Endothelial cell of hepatic sinusoid (primary cell): ENCODE data around the gene CDKAL1.

Experiments used
- in situ Hi-C: cut with HindIII; loops from 2 replicates; pipeline ENCODE4 v1.10.0; 2017; ENCODE audit warnings: low sequenced_read_pairs

Gene CDKAL1

DNA sequence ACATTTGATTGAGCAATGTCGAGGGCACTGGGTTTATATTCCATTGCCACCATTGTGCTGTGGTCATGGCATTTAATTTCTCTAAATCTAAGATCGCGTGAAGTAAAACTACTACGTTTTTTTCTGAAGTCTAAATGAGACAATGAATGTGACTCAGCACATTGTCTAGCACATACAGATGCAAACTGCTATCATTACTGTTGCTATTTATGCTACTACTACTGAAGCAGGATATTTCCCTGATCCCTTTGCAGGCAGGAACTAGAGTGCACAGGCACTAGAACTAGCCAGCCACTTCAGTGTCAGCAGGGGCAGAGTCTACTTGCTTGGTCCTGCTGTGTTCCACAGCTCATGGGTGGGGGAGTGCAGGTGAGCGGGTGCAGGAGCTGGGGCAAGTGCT lies 449.7 kb downstream of the CDKAL1 start:
- in situ Hi-C loops, result no loop called here

DNA sequence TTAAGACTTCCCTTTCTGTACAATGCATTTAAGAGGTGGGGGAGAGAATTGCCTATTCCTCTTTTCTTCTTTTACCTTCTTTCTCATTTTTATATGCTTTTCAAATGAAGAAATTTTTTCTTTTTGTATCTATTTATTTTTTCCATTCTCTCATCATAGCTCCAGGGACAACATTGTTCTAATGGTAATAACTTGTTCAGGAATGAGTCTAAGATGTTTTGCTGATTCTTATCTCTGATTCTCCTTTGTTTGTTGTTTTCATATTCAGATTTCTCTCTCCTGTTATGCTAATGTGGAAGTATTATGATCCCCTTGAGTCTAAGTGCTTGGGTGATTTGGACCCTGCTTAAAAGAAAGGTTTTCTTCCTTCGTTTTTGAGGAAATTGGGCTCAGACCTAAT lies 451.6 kb downstream of the CDKAL1 start:
- in situ Hi-C loops, result no loop called here

DNA sequence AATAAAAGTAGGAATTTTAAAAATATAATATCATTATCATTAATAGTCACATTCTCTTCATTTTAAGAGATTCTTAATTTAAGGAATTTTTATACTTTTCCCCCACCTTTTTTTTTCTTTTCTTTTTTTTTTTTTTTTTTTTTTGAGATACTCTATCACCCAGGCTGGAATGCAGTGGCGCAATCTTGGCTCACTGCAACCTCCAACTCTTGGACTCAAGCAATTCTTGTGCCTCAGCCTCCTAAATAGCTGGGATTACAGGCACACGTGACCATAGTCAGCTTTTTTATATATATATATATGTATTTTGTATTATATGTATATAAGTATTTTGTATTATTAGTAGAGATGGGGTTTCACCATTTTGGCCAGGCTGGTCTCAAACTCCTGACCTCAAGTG lies 457.7 kb downstream of the CDKAL1 start:
- in situ Hi-C loops, result no loop called here

DNA sequence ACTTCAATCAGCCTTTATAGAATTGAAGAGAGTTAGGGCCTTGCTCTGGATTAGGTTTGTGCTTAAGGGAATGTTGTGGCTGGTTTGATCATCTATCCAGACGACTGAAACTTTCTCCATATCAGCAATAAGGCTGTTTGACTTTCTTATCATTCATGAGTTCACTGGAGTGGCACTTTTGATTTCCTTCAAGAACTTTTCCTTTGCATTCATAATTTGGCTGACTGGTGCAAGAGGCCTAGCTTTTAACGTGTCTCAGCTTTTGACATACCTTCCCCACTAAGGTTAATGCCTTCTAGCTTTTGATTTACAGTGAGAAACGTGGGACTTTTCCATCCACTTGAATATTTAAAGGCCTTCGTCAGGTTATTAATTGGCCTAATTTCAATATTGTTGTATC lies 461.8 kb downstream of the CDKAL1 start:
- in situ Hi-C loops, result no loop called here

DNA sequence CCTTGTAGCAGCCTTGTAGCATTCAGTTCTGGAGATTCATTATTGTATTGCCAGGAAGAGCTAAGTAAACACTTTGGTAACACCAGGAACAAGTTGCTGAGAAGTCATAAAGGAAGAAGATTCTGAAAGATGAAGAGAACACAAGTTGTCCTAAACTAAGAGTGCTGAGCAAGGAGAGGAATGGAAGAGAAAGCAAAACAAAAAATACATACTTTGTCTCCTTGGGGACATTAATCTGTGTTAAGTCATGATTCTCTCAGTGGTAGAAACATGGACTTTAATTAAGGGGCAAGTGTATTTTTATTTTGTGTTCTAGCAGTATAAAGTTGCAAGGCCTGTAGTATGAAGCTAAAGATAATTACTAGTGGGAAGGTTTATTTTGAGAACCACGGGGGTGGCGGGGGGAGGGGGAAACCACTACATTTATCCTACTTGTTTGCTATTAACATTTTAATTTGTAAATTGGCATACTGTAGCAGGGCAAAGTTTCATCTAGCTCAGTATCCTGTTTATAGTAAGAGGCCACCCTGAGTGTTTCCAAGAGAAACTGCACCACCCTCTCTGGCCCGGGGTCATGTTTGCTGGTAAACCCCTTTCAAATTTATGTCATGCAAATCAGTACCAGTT lies 463.0 kb downstream of the CDKAL1 start:
- in situ Hi-C loops, result no loop called here

GRCh38 chr6:20997770-20998147 lies 463.5 kb downstream of the CDKAL1 start:
- in situ Hi-C loops, result no loop called here

GRCh38 chr6:20998748-20999448 lies 464.6 kb downstream of the CDKAL1 start:
- in situ Hi-C loops, result no loop called here

GRCh38 chr6:21000331-21000801 lies 466.1 kb downstream of the CDKAL1 start:
- in situ Hi-C loops, result no loop called here

DNA sequence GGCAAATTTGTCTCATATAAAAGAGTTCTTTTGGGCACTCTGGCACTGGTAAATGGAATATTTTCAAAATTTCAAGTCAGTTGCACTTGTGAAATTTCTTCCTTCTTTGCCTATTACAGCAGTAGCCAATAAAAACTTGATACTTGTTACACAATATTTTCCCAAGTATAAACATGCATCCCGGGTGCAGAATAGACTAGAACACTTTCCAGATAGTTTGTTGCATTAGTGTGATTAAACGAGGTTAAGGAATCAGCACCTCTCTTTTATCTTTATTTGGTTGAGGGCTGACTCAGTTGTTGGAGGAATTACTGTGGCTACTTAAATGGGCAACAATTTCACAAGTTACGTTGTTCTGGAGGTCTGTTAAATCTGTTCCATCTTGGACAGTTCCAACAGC lies 467.5 kb downstream of the CDKAL1 start:
- in situ Hi-C loops, result no loop called here

DNA sequence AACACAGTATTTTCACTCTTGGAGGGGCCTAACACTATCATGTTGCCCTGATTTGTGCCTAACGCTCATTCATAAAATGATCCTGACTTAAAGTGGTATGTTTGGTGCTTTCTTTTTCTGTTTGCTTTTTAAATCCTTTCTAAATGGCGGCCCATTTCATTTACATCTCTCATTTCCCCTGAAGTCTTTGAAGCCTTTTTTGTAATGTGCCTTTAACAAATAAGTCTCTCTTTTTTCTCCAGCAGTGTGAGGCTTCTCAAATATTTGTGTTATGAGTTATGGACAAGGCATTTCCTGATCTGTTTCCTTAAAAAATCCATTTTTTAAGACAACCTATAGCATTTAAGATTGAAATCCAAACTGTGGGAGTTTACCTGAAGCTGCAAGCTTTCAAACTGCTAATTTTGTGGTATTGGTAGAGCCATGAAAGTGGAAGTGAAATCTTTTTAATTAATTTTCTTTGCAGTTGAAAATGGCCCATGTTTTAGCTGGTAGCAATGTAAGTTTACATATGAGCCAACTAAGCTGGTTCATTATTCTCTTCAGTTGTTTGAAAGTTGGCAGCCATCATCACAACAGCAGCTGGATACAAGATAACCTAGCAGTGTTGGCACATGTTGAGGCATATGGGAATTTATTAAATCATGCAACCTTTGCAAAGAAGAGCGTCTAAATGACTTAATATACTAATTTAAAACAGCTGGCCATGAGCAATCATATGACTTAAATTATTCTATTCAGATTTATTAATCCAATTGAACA lies 469.7 kb downstream of the CDKAL1 start:
- in situ Hi-C loops, result no loop called here

DNA sequence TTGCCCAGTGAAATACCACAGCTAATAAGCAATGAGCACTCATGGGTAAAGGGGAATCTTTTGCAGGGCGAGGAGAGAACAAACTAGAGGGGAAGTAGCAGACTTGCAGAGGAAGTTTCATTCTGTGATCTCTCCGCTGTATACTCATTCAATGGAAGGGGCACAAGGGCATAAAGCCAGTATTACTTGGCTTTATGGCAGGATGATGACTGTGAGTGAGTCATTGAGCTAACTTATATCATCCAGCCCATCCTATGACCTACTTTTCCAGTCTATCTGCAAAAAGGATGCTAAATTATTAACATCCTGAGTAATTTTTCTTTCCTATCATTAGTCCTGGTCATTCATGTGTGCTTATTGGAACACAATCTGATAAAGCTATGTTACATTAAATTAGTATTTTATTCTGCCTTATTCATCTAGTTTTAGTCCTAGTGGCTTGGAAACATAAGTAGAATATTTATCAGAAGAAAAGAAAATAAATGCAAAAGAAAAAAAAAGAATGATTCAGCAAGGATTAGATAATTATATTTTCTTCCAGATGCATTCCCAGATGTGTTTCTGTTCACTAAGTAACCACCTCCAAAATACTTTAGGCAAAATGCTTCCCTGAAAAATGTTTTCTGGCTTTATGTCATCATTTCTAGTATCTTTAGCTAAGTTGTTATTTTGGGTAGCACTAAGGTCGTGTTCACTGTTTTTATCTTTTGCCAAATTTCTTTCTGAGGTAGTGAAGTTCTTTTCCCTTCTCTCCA lies 471.7 kb downstream of the CDKAL1 start:
- in situ Hi-C loops, result no loop called here

- in situ Hi-C loops, result no loop called here
Observed at GRCh38 chr6:21019614-21020013, 485.4 kb downstream of the CDKAL1 start.

DNA sequence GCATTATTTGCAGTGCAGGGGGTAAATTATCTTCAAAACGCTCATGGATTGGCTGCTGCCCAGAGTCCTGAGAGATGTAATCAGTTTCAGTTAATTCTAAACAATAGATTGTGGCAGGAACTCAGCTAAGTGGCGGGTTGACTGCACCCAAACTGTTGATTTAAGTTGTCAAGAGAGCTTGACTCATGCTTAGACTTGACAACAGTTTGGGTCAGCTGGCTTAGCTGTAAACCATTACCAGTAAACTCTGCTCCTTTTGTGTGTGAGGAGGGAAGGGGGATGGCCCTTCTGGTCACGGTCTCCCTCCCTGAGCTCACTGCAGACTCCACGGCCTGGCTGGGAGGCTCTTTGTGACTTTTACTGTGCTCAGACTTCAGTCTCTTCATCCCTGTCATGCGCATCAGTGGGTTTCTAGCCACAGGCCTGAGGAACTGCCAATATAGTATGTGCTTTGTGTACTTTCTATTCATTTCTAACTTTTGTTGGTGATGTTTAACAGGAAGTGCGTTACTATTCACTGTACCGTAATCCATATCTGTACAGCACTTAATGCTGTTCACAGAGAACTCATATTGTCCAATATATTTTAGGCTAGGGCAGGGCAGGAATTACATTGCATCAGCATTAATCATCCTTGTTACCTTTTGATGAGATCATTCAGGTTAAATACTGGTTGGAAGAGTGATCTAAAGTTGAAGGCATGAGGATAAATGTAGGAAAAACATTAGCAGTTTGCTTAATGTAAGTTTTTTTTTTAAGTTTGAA lies 488.3 kb downstream of the CDKAL1 start:
- in situ Hi-C loops, result no loop called here

GRCh38 chr6:21023210-21023609 lies 489.0 kb downstream of the CDKAL1 start:
- in situ Hi-C loops, result no loop called here

GRCh38 chr6:21024616-21025015 lies 490.4 kb downstream of the CDKAL1 start:
- in situ Hi-C loops, result no loop called here

- in situ Hi-C loops, result no loop called here
Observed at GRCh38 chr6:21026576-21027273, 492.5 kb downstream of the CDKAL1 start.

DNA sequence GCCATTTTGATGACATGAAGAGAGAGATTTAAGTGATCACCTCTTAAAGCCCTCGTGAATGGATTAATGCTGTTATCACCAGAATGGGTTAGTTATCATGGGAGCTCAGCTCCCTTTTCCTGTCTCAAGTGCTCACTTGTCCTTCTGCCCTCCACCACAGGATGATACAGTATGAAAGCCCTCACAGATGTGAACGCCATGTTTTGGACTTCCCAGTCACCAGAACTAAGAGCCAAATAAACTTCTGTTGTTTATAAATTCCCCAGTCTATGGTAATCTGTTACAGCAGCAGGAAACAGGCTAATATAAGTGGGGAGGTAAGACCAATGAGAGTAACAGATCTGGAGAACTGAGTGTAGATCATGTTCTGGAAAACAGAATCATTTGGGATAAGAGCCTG lies 493.2 kb downstream of the CDKAL1 start:
- in situ Hi-C loops, result no loop called here

DNA sequence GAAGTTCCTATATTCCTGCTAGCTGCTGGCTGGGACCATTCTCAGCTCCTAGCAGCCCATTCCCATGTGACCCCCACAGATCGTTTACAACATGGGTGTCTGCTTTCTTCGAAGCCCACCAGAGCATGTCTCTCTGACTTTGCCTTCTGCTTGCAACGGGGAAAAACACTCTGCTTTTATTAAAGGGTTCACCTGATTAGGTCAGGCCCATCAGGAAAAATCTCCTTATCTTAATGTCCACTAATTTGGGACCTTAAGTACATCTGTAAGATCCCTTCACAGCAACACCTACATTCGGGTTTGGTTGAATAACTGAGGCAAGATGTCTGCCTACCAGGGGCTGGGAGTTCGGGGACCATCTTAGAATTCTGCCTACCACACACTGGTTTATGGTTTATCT lies 496.9 kb downstream of the CDKAL1 start:
- in situ Hi-C loops, result no loop called here

- in situ Hi-C loops, result no loop called here
Observed at GRCh38 chr6:21033084-21033483, 498.8 kb downstream of the CDKAL1 start.

GRCh38 chr6:21033575-21034026 lies 499.3 kb downstream of the CDKAL1 start:
- in situ Hi-C loops, result no loop called here
